PFSK-1 (cell line): ENCODE data around the gene TRPM6.

ENCODE experiments used
- FOXP2 ChIP-seq: optimal IDR thresholded peaks from 2 replicates; pipeline ENCODE3; 2011; ENCODE audit warnings: borderline replicate concordance, control low read depth, inconsistent platforms; ENCODE audit not compliant: insufficient read depth; ENCODE audit errors: extremely low read length, extremely low read depth
- POLR2AphosphoS5 ChIP-seq: IDR thresholded peaks from 2 replicates; pipeline ENCODE4 v1.6.1; 2012; ENCODE audit warnings: low read depth, mild to moderate bottlenecking, control low read depth, low read length, moderate library complexity
- SIN3A ChIP-seq: IDR thresholded peaks from 2 replicates; pipeline ENCODE4 v1.6.1; 2012; ENCODE audit warnings: mild to moderate bottlenecking, low read length, moderate library complexity, borderline replicate concordance; ENCODE audit not compliant: insufficient read depth
- TAF1 ChIP-seq: IDR thresholded peaks from 2 replicates; pipeline ENCODE4 v1.6.1; 2012; ENCODE audit warnings: low read length, control low read depth, borderline replicate concordance; ENCODE audit not compliant: insufficient read depth
- TF ChIP-seq, protein P1 (sequence below), 2 experiments: IDR thresholded peaks; 2 replicates each; pipeline versions ENCODE4 v1.6.1 to v1.8.0; 2011 to 2012; ENCODE audit warnings: low read depth in 2 of 2, low read length in 2 of 2, control low read depth in 1 of 2, inconsistent platforms in 1 of 2, mild to moderate bottlenecking in 1 of 2, moderate library complexity in 1 of 2; ENCODE audit not compliant: insufficient read depth in 1 of 2

TRPM6 gene

GRCh38 chr9:74683322-74683721, 204.4 kb downstream of the TRPM6 start:
- TF ChIP-seq POLR2AphosphoS5 (no peak), TAF1 (no peak), FOXP2 (no peak), SIN3A (no peak)
- TF ChIP-seq, protein P1, sequence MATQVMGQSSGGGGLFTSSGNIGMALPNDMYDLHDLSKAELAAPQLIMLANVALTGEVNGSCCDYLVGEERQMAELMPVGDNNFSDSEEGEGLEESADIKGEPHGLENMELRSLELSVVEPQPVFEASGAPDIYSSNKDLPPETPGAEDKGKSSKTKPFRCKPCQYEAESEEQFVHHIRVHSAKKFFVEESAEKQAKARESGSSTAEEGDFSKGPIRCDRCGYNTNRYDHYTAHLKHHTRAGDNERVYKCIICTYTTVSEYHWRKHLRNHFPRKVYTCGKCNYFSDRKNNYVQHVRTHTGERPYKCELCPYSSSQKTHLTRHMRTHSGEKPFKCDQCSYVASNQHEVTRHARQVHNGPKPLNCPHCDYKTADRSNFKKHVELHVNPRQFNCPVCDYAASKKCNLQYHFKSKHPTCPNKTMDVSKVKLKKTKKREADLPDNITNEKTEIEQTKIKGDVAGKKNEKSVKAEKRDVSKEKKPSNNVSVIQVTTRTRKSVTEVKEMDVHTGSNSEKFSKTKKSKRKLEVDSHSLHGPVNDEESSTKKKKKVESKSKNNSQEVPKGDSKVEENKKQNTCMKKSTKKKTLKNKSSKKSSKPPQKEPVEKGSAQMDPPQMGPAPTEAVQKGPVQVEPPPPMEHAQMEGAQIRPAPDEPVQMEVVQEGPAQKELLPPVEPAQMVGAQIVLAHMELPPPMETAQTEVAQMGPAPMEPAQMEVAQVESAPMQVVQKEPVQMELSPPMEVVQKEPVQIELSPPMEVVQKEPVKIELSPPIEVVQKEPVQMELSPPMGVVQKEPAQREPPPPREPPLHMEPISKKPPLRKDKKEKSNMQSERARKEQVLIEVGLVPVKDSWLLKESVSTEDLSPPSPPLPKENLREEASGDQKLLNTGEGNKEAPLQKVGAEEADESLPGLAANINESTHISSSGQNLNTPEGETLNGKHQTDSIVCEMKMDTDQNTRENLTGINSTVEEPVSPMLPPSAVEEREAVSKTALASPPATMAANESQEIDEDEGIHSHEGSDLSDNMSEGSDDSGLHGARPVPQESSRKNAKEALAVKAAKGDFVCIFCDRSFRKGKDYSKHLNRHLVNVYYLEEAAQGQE (IDR thresholded peaks at IDR 0.05; ENCODE audit: insufficient read depth in 1 of 2, low read depth in 2 of 2, low read length in 2 of 2) = no peak

- TF ChIP-seq SIN3A (no peak), POLR2AphosphoS5 (no peak), FOXP2 (no peak), TAF1 (no peak)
- TF ChIP-seq, protein P1 (IDR thresholded peaks at IDR 0.05; ENCODE audit: insufficient read depth in 1 of 2, low read depth in 2 of 2, low read length in 2 of 2) = no peak
These were observed 205.8 kb downstream of the TRPM6 start for GRCh38 chr9:74681906-74682305.

- no peak for TF ChIP-seq TAF1
- no peak for TF ChIP-seq FOXP2
These were observed 213.6 kb downstream of the TRPM6 start for GRCh38 chr9:74674077-74674476.
